GM11168 (cell line): ENCODE data around the gene ATP5F1E.
"Not testable (repeated sequence)": the region's sequence is repeated elsewhere in the genome, so short reads cannot be mapped to it uniquely, and the experiment has no call there.

Source experiments
- in situ Hi-C: fragments of 300-500 bp; cut with MboI; formaldehyde crosslinking; loops from one replicate; pipeline ENCODE4 v1.12.0; 2022; ENCODE audit warnings: low sequenced_read_pairs; ENCODE audit not compliant: unreplicated experiment

Gene ATP5F1E

GRCh38 chr20:58995461-58996225, 36.5 kb downstream of the ATP5F1E start:
- in situ Hi-C loops = no loop called here

DNA sequence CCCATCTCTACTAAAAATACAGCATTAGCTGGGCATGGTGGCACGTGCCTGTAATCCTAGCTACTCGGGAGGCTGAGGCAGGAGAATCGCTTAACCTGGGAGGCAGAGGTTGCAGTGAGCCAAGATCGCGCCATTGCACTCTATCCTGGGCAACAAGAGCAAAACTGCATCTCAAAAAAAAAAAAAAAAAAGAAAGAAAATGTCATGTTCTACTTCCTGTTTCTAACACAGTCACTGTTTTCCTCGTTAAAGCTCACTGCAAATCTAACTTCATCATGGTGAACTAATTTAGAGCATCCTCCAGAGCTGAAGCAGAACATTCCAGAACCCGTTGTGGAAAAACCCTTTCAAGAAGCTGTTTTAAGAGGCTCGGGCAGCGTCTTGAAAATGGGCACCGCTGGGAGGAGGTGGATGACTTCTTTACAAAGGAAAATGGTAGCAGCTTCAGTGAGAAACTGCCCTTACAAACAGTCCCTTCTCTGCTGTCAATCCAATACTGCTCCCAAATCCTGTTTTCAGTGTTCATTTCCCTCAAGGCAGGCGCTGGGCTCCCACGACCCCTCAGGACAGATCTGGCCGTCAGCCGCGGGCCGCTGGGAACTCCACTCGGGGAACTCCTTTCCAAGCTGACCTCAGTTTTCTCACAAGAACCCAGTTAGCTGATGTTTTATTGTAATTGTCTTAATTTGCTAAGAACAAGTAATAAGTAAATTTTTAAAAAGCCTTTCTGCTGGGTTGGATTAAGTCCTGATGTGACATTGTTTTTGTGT, 37.6 kb downstream of the ATP5F1E start:
- in situ Hi-C loops = no loop called here

- in situ Hi-C loops = no loop called here
Observed at GRCh38 chr20:58993332-58994248, 38.5 kb downstream of the ATP5F1E start.

DNA sequence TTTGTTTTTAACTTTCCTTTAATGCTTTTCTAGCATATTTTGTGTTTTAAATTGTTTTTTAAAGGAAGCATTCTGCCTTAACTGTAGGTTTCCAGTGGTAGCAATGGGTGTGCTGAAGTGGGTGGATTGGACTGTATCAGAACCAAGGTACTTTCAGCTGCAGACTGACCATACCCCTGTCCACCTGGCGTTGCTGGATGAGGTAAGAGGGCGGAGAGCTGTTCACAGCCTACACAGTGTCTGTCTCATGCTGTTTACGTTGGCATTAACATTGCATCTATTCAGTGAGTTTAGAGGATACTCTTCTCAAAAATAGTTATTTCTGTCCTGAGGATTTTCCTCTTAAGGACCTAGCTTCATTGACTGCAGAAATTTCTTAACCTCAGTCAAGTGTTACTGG, 39.2 kb downstream of the ATP5F1E start:
- in situ Hi-C loops = no loop called here

DNA sequence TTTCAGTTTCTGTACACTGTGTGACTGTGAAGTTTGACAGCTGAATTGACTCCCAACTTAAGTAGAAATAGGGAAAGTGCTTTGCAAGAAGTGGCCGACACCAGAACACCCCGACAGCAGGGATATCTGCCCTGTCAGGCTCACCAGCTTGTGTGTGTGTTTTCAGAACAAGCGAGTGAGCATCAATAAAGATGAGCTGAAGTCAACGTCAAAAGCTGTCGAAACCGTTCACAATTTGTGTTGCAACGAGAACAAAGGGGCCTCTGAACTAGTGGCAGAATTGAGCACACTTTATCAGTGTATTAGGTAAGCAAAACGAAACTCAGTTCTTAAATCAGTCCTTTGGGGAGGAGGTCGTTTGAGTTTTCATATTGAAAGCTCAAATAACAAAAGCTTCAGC, 40.4 kb downstream of the ATP5F1E start:
- in situ Hi-C loops = no loop called here

- in situ Hi-C loops = no loop called here
Observed at GRCh38 chr20:58990651-58991445, 41.3 kb downstream of the ATP5F1E start.

DNA sequence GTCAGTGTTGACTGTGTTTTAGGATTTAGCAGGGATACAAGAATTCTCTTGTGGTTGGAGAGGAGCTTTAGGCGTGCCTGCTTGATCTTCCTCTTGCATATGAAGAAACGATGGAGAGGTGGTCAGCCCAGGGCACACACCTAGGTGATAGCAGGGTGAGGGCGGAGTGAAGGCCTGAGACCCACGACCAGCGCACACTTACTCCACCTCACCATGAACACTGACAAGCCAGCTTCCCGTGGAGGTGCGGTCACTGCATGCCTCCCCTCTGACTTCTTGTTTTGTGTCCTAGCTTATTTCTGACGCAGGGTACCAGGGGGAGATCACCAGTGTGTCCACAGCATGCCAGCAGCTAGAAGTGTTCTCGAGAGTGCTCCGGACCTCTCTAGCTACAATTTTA, 42.9 kb downstream of the ATP5F1E start:
- in situ Hi-C loops = no loop called here

DNA sequence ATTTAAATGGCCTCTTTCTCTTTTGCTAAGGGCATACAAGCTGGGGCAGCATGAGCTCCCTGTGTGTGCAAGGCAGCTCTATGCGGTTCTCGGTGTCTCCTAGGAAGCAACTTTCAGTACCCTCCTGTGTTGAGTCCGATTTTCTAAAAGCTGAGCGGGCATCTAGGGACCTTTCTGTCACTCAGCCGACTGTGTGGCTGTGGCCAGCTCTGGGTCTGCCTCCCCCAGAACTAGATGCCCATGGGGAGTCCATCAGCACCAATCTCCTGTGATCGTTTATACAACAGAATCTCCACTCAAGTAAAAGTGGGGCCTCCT, 43.6 kb downstream of the ATP5F1E start:
- in situ Hi-C loops = no loop called here

GRCh38 chr20:58987790-58988564, 44.2 kb downstream of the ATP5F1E start:
- in situ Hi-C loops = no loop called here

DNA sequence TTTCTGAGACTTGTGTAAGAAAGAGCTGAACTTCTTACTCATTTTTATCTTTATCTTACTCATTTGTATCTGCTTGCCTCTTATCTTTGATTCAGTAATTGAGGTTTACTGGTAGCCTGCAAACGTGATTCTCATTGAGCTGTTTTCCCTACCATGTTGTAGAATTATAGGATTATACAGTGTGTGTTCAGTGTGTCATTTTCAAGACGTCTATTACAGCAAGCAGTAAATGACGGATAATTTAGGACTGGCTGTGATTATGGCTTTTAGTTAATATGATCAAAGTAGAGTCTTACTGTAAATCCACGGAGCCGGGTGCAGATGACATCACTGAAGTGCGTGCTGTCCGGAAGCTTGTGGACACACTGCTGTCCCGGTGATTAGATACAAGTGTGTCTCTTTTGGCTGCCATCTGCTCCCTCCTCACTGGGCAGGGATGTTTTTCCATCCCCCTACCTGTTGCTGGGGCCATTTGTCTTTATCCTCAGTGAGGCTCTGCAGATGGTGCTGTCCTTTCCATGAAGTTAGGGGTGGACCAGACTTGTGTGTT, 45.1 kb downstream of the ATP5F1E start:
- in situ Hi-C loops = no loop called here

- in situ Hi-C loops = no loop called here
Observed at GRCh38 chr20:58986286-58986967, 45.7 kb downstream of the ATP5F1E start.

GRCh38 chr20:58985656-58986055, 46.5 kb downstream of the ATP5F1E start:
- in situ Hi-C loops = no loop called here

DNA sequence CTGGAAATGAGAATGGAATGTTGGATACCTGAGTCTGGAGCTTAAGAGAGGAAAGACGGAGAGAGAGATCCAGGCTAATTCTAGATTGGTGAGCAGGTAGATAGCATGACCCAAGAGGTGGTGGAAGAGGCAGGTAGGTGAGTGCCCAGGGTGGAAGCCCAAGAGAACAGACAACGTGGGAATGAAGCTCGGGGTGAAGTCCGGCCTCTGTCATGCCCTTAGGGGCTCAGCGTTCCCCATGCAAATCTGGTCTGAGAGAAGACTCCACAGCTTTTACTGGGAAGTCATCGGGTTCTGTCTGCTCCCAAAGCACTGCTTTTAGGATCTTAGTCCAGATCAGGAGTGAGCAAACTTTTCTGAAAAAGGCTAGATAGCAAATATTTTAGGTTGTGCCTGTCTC, 47.4 kb downstream of the ATP5F1E start:
- in situ Hi-C loops = no loop called here

- in situ Hi-C loops = not testable (repeated sequence)
Observed at GRCh38 chr20:58983115-58983468, 49.0 kb downstream of the ATP5F1E start.

DNA sequence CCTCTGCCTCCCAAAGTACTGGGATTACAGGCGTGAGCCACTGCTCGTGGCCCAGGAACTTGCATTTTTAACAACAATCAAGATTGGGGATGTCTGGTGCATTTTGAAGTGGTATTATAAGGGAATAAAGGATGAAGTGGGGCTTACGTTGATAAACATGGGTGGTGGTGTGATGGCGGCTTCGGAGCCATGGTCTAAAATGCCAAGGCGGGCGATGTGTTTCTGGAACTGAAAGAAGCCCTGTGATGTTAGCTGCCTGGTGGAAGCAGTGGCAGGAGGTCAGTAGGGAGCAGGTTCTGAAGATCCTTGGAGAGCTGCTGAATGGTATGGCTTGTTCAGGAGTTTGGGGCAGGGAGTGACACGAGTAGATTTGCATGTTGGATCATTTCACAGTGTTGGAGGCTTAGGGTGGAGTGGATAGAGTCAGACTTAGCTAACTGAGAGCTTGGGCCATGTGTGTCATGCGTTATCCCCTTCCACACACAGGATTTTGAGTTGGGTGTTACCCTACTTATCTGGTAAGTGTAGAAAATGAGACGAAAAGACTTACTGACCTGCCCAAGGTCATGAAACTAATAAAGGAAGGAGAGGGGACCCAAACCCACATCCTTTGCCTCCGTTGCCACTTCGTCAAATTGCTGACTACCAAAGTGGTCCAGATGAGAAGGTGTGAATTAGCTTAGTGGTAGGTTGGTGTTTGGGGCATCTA, 49.6 kb downstream of the ATP5F1E start:
- in situ Hi-C loops = no loop called here

- in situ Hi-C loops = no loop called here
Observed at GRCh38 chr20:58981628-58982364, 50.3 kb downstream of the ATP5F1E start.
